Naive thymus-derived CD4-positive, alpha-beta T cell (primary cell): ENCODE results near the gene MTX1. TPM values are rescaled to one million over a fixed set of nuclear protein-coding genes. Genes with fewer than 3 reads are reported as not detected.

Experiments
- ATAC-seq: fragments of 150-1000 bp; cut with Tn5 transposase; 2 replicates; pipeline ENCODE4 v1.10.0; 2021; ENCODE audit warnings: mild to moderate bottlenecking, moderate library complexity
- CTCF ChIA-PET: fragments of 350-600 bp; sonication (Branson Sonifier 250); formaldehyde crosslinking; loops from one replicate; lab custom pipeline; 2021; ENCODE audit warnings: antibody characterized with exemption; lab: Charles Lee
- POLR2A ChIA-PET: fragments of 350-600 bp; sonication (Branson Sonifier 250); formaldehyde crosslinking; loops from one replicate; lab custom pipeline; 2021; ENCODE audit warnings: antibody characterized with exemption, inconsistent platforms; lab: Charles Lee
- DNase-seq, 9 donors: peaks; one replicate each; pipeline versions ENCODE4 v3.0.0 to v3.0.0-alpha.2; 2020 to 2022; ENCODE audit warnings: mixed read lengths in 1 of 9
- H3K27ac ChIP-seq: one replicate; pipeline ENCODE4 v1.7.0; 2013; ENCODE audit warnings: mild to moderate bottlenecking, low read depth, low read length, moderate library complexity
- H3K27me3 ChIP-seq, 2 donors: one replicate each; pipeline ENCODE4 v1.7.0; 2013; ENCODE audit warnings: low read length in 2 of 2, mild to moderate bottlenecking in 2 of 2, moderate library complexity in 2 of 2; ENCODE audit not compliant: control insufficient read depth in 2 of 2, insufficient read depth in 2 of 2
- H3K36me3 ChIP-seq, 3 experiments: 1 replicate in 2 of 3; 2 replicates in 1 of 3; pipeline ENCODE4 v1.7.0; 2013; ENCODE audit warnings: low read length in 3 of 3, mild to moderate bottlenecking in 3 of 3, moderate library complexity in 1 of 3; ENCODE audit not compliant: insufficient read depth in 3 of 3, control insufficient read depth in 2 of 3
- H3K4me1 ChIP-seq, 2 donors: one replicate each; pipeline ENCODE4 v1.7.0; 2013; ENCODE audit warnings: low read length in 2 of 2, mild to moderate bottlenecking in 2 of 2, moderate library complexity in 1 of 2; ENCODE audit not compliant: control insufficient read depth in 2 of 2, insufficient read depth in 2 of 2
- H3K4me3 ChIP-seq: 2 replicates; pipeline ENCODE4 v1.7.0; 2013; ENCODE audit warnings: mild to moderate bottlenecking, low read length
- H3K9me3 ChIP-seq, 3 experiments: 1 replicate in 2 of 3; 2 replicates in 1 of 3; pipeline ENCODE4 v1.7.0; 2013; ENCODE audit warnings: low read length in 3 of 3; ENCODE audit not compliant: control insufficient read depth in 2 of 3
- H3K27ac Mint-ChIP-seq, 9 donors: one replicate each; pipeline ENCODE4 v1.8.0; 2020 to 2022; ENCODE audit warnings: mixed read lengths in 9 of 9, mild to moderate bottlenecking in 8 of 9, moderate library complexity in 5 of 9, inconsistent platforms in 2 of 9
- H3K27me3 Mint-ChIP-seq, 5 donors: one replicate each; pipeline ENCODE4 v1.8.0; 2021 to 2022; ENCODE audit warnings: mixed read lengths in 5 of 5, mild to moderate bottlenecking in 1 of 5
- H3K36me3 Mint-ChIP-seq, 5 donors: one replicate each; pipeline ENCODE4 v1.8.0; 2020 to 2022; ENCODE audit warnings: mixed read lengths in 5 of 5, mild to moderate bottlenecking in 3 of 5, inconsistent platforms in 1 of 5
- H3K4me1 Mint-ChIP-seq, 7 donors: one replicate each; pipeline ENCODE4 v1.8.0; 2020 to 2022; ENCODE audit warnings: mixed read lengths in 7 of 7, mild to moderate bottlenecking in 3 of 7, inconsistent platforms in 1 of 7
- H3K4me3 Mint-ChIP-seq, 10 donors: one replicate each; pipeline ENCODE4 v1.8.0; 2020 to 2022; ENCODE audit warnings: mild to moderate bottlenecking in 10 of 10, mixed read lengths in 10 of 10, moderate library complexity in 6 of 10, inconsistent platforms in 2 of 10
- H3K9me3 Mint-ChIP-seq, 11 donors: one replicate each; pipeline ENCODE4 v1.8.0; 2020 to 2022; ENCODE audit warnings: mixed read lengths in 11 of 11, mild to moderate bottlenecking in 4 of 11, inconsistent platforms in 1 of 11, moderate library complexity in 1 of 11
- intact Hi-C, 2 donors: fragments of 100-400 bp; cut with micrococcal nuclease; formaldehyde crosslinking; loops; one replicate each; pipeline ENCODE4 v1.15.1; 2023
- polyA plus RNA-seq, 2 donors: library from polyadenylated mRNA; unstranded; fragments of 300-500 nt; fragmentation: Illumina TruSeq; gene quantifications; one replicate each; pipeline ENCODE4 v1.2.3, GENCODE V29; 2021
- total RNA-seq, 6 experiments: library from RNA in 5 of 6; stranded (reverse) in 5 of 6; gene quantifications; 1 replicate in 5 of 6; 2 replicates in 1 of 6; pipeline ENCODE4 v1.2.3 and lab custom pipeline; 2021 to 2026

The MTX1 gene
- total and polyA plus RNA-seq, 7 experiments from 2014 or later = 19.5 to 49.9 (median 28.9) TPM

DNA sequence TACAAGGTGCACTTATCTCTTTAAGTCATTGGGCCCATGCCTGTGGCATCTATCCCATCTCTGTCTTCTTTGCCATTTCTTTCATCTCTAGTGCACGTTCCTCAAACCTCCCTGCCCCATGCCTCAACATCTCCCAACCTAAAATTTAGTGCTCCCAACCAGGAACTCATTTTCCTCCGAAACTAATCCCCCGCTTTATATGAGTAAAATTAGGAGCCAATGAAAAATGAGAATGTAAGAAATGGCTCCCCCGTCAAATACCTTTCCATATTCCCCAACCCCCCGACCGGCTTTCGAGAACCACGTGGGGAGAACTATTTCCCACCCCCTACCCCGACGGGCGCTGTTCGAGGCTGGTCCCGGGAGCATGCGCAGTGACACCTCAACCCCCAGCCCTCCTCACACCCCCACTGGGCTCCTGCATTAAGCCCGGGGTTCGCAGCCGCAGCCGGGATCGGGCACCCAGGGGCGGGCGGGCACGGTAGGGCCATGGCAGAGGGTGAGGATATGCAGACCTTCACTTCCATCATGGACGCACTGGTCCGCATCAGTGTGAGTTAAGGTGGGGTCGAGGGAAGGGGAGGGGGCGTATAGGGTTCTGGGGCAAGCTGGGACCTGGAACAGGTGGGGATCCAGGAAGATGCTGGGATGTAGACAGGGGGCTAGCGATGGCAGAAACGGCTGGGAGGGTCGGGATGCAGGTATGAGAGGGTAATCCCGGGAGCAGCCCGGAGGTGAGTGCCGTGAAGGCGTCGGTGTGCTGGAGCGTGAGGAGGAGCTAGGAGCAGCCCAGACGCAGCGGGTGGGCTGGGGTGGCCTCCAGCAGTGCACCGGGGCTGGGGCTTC is 34.8 kb upstream of the MTX1 start, which contains the start of gene TRIM46:
TRIM46 (plus strand) TSS at position 372 of the 846 bp plus-strand sequence; CDS start at position 490, 118 bp downstream.
- DNase-seq (peak in 6 of 9 donors; percentile 42 to 79 (median 50)), ATAC-seq (peak; percentile 20)
- H3K27me3 ChIP-seq = no peaks in the 10 kb centered on the region
- Mint-ChIP-seq H3K4me3 (peak within 1 kb of the TSS; percentile 94 to 100 (median 98)), H3K4me1 (peaks cover 30 to 58% (median 45%) of the 10 kb centered on the region in 7 donors), H3K36me3 (peaks cover 6 to 27% (median 11%) of the 10 kb centered on the region in 5 donors), H3K27ac (peak within 1 kb of the TSS; percentile 95 to 99 (median 98)), H3K27me3 (peaks cover 0 to 6% (median 0%) of the 10 kb centered on the region in 5 donors), H3K9me3 (peaks cover 0 to 4% (median 0%) of the 10 kb centered on the region in 11 donors)
- H3K36me3 ChIP-seq = peaks cover 0 to 35% (median 0%) of the 10 kb centered on the region in 3 experiments
- peak within 1 kb of the TSS; percentile 88 for H3K27ac ChIP-seq
- ChIA-PET CTCF (interaction anchor here (0.5 to 4.5 kb wide), 25 partner anchors 11 to 525 kb away, joined by 3 to 45 read pairs (median 6); partner anchors contain the start of genes ENTREP3, MTX1, PBXIP1 and SCAMP3), POLR2A (interaction anchor here (0.5 to 5.1 kb wide), 13 partner anchors 20 to 1041 kb away, joined by 3 to 30 read pairs (median 4); partner anchors contain the start of genes FLAD1 and SLC50A1)
- no peaks in the 10 kb centered on the region for H3K9me3 ChIP-seq
- intact Hi-C loops = loop anchor here (1.0 to 5.0 kb wide), 12 partner anchors 33 to 881 kb away; partner anchors contain the start of genes DPM3 (in 2 of the 2), UBE2Q1 (in 2 of the 2), CKS1B (in 1 of the 2) and EFNA4 (in 1 of the 2)
- H3K4me1 ChIP-seq = peaks cover 11 to 17% of the 10 kb centered on the region in 2 donors
- H3K4me3 ChIP-seq = peak within 1 kb of the TSS; percentile 90

GRCh38 chr1:155174324-155175280 is 33.9 kb upstream of the MTX1 start:
- no peak for ATAC-seq
- peak overlapping the region; percentile 88 for H3K27ac ChIP-seq

DNA sequence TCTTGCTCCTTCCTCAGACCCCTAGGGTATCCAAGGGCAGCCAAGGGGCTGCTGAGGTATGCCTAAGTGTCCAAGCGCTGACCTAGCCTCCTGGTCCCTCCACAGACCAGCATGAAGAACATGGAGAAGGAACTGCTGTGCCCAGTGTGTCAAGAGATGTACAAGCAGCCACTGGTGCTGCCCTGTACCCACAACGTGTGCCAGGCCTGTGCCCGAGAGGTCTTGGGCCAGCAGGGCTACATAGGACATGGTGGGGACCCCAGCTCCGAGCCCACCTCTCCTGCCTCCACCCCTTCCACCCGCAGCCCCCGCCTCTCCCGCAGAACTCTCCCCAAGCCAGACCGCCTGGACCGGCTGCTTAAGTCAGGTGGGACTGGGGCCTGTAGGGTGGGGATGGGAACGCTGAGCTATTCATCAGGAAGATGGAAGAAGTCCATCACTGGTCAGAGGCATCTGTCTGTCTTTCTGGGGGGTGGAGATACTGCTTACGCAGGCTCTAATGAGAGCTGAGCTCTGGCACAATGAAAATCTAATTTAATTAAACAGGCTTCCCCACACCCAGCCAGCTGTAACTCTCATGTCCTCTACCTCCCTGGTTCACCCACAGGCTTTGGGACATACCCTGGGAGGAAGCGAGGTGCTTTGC is 33.1 kb upstream of the MTX1 start:
- peaks cover under 1 to 22% (median 3%) of the 10 kb centered on the region in 5 donors for H3K36me3 Mint-ChIP-seq
- Histone ChIP-seq H3K36me3 (peaks cover 0 to 31% (median 0%) of the 10 kb centered on the region in 3 experiments), H3K9me3 (no peaks in the 10 kb centered on the region), H3K4me3 (no peak overlapping the region), H3K27ac (peak overlapping the region; percentile 88), H3K27me3 (no peaks in the 10 kb centered on the region), H3K4me1 (peaks cover 11 to 17% of the 10 kb centered on the region in 2 donors)
- ChIA-PET CTCF (interaction anchor here (0.8 to 4.5 kb wide), 10 partner anchors 8 to 890 kb away, joined by 3 to 45 read pairs (median 6); partner anchors contain the start of genes MTX1 and THBS3), POLR2A (interaction anchor here (0.8 to 5.1 kb wide), 5 partner anchors 19 to 69 kb away, joined by 4 to 30 read pairs (median 5); no protein-coding TSS in a partner anchor)
- peaks cover 0 to 6% (median 0%) of the 10 kb centered on the region in 5 donors for H3K27me3 Mint-ChIP-seq
- H3K4me1 Mint-ChIP-seq = peaks cover 27 to 49% (median 40%) of the 10 kb centered on the region in 7 donors
- peak overlapping the region; percentile 56 to 100 (median 82) for H3K4me3 Mint-ChIP-seq
- DNase-seq (peak in 2 of 9 donors; percentile 9 to 20), ATAC-seq (no peak)
- intact Hi-C loops = no loop called here
- H3K9me3 Mint-ChIP-seq = peaks cover 0 to 4% (median 0%) of the 10 kb centered on the region in 11 donors
- H3K27ac Mint-ChIP-seq = peak overlapping the region in 8 of 9 donors; percentile 28 to 98 (median 78)

More at GRCh38 chr1:155174324-155175280, 33.9 kb upstream of the MTX1 start:
- Histone ChIP-seq H3K4me1 (peaks cover 11 to 17% of the 10 kb centered on the region in 2 donors), H3K27me3 (no peaks in the 10 kb centered on the region), H3K9me3 (no peaks in the 10 kb centered on the region), H3K4me3 (peak overlapping the region; percentile 90), H3K36me3 (peaks cover 0 to 34% (median 0%) of the 10 kb centered on the region in 3 experiments)
- peak in 7 of 9 donors; percentile 37 to 56 (median 51) for DNase-seq
- ChIA-PET POLR2A (interaction anchor here (0.6 to 5.1 kb wide), 10 partner anchors 19 to 1040 kb away, joined by 3 to 30 read pairs (median 4); partner anchors contain the start of gene SLC50A1), CTCF (interaction anchor here (0.5 to 4.5 kb wide), 12 partner anchors 19 to 891 kb away, joined by 3 to 45 read pairs (median 4); partner anchors contain the start of genes MTX1 and THBS3)
- Mint-ChIP-seq H3K27me3 (peaks cover 0 to 6% (median 0%) of the 10 kb centered on the region in 5 donors), H3K4me3 (peak overlapping the region; percentile 94 to 100 (median 98)), H3K36me3 (peaks cover 3 to 26% (median 4%) of the 10 kb centered on the region in 5 donors), H3K9me3 (peaks cover 0 to 4% (median 0%) of the 10 kb centered on the region in 11 donors), H3K27ac (peak overlapping the region; percentile 72 to 99 (median 98)), H3K4me1 (peaks cover 28 to 51% (median 43%) of the 10 kb centered on the region in 7 donors)
- intact Hi-C loops = loop anchor here (5.0 kb wide), 2 partner anchors 68 to 148 kb away; partner anchors contain the start of gene RUSC1 (in 1 of the 2)

- peaks cover 0 to 4% (median 0%) of the 10 kb centered on the region in 11 donors for H3K9me3 Mint-ChIP-seq
- peaks cover 0 to 21% (median 3%) of the 10 kb centered on the region in 5 donors for H3K36me3 Mint-ChIP-seq
- H3K27ac ChIP-seq = peak overlapping the region; percentile 28
- peak in 3 of 9 donors; percentile 15 to 35 (median 27) for DNase-seq
- intact Hi-C loops = loop anchor here (1.0 to 2.0 kb wide), 7 partner anchors 17 to 416 kb away; partner anchors contain the start of gene THBS3 (in 1 of the 2)
- H3K27me3 Mint-ChIP-seq = peaks cover 0 to 6% (median 0%) of the 10 kb centered on the region in 5 donors
- peak overlapping the region in 7 of 10 donors; percentile 11 to 97 (median 27) for H3K4me3 Mint-ChIP-seq
- ChIA-PET CTCF (interaction anchor here (0.9 to 4.5 kb wide), 6 partner anchors 8 to 91 kb away, joined by 3 to 45 read pairs (median 8); partner anchors contain the start of genes MTX1 and THBS3), POLR2A (interaction anchor here (1.3 to 5.1 kb wide), 5 partner anchors 18 to 68 kb away, joined by 3 to 30 read pairs (median 5); partner anchors contain the start of gene THBS3)
- no peak overlapping the region for H3K4me3 ChIP-seq
- ATAC-seq = no peak
- H3K4me1 Mint-ChIP-seq = peaks cover 27 to 48% (median 40%) of the 10 kb centered on the region in 7 donors
- peak overlapping the region in 7 of 9 donors; percentile 70 to 85 (median 73) for H3K27ac Mint-ChIP-seq
- H3K27me3 ChIP-seq = no peaks in the 10 kb centered on the region
- peaks cover 0 to 29% (median 0%) of the 10 kb centered on the region in 3 experiments for H3K36me3 ChIP-seq
- H3K4me1 ChIP-seq = peaks cover 11 to 17% of the 10 kb centered on the region in 2 donors
- no peaks in the 10 kb centered on the region for H3K9me3 ChIP-seq
Measured at GRCh38 chr1:155175927-155176371, 32.5 kb upstream of the MTX1 start.
